AG09309 (cell line): ENCODE results near the gene RBMS1.
"Not testable (repeated sequence)": the region's sequence is repeated elsewhere in the genome, so short reads cannot be mapped to it uniquely, and the experiment has no call there.

Source experiments
- DNase-seq: peaks from one replicate; pipeline ENCODE4 v3.0.0-alpha.2; 2010; ENCODE audit warnings: low read depth
- H3K4me3 ChIP-seq: 2 replicates; pipeline ENCODE4 v1.5.1; 2011; ENCODE audit warnings: mild to moderate bottlenecking, low read depth, low read length, moderate library complexity; ENCODE audit not compliant: control insufficient read depth
- TF ChIP-seq, protein P1 (sequence below): IDR thresholded peaks from 2 replicates; pipeline ENCODE4 v1.5.1; 2011; ENCODE audit warnings: mild to moderate bottlenecking, low read depth, low read length, inconsistent platforms; ENCODE audit not compliant: insufficient read depth, control insufficient read depth; ENCODE audit errors: missing control alignments

The RBMS1 gene

DNA sequence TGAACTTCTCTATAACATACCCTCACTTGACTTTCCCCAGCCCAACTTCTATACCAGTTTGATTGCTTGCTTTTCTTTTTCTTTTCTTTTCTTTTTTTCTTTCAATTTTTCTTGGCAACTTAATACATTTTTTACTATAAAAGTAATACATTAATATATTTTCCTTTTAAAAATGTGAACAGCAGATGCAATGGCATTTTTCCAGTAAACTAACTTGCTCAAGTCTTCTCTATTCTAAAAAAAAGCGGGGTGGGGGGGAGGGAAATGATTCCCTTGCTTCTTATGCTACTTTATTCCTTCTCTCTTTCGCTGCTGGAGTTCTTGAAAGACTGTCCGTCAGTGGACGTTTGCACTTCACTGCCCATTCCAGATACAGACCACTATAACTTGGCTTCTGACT, 70.5 kb downstream of the RBMS1 start:
- H3K4me3 ChIP-seq = no peak overlapping the region
- TF ChIP-seq, protein P1, sequence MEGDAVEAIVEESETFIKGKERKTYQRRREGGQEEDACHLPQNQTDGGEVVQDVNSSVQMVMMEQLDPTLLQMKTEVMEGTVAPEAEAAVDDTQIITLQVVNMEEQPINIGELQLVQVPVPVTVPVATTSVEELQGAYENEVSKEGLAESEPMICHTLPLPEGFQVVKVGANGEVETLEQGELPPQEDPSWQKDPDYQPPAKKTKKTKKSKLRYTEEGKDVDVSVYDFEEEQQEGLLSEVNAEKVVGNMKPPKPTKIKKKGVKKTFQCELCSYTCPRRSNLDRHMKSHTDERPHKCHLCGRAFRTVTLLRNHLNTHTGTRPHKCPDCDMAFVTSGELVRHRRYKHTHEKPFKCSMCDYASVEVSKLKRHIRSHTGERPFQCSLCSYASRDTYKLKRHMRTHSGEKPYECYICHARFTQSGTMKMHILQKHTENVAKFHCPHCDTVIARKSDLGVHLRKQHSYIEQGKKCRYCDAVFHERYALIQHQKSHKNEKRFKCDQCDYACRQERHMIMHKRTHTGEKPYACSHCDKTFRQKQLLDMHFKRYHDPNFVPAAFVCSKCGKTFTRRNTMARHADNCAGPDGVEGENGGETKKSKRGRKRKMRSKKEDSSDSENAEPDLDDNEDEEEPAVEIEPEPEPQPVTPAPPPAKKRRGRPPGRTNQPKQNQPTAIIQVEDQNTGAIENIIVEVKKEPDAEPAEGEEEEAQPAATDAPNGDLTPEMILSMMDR = no peak
- no peak for DNase-seq

DNA sequence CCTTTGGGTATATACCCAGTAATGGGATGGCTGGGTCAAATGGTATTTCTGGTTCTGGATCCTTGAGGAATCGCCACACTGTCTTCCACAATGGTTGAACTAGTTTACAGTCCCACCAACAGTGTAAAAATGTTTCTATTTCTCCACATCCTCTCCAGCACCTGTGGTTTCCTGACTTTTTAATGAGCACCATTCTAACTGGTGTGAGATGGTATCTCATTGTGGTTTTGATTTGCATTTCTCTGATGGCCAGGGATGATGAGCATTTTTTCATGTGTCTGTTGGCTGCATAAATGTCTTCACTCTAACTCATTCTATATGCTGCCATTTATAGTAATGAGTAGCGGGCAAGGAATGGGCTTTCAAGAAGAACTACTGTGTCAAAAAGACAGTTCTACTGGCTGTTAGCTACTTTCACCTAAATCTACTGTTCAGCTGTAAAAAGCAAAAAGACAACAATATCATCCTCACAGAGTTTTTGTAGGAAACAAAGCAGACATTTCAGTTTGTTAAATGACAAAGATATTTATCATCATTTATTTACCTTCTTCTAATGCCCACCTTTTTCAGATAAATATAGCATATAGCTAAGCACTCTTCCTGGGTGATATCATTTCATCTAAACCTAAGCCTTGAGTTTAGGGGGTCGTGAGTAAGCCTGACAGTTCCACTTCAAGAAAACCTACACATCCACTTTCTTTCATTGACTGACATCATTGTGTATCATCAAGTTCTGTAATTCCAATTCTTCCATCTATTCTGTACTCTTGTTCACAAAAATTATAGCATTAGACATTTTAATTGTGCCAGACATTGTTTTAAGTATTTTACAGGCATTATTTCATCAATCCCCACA, 71.7 kb downstream of the RBMS1 start:
- H3K4me3 ChIP-seq, DNase-seq: not testable (repeated sequence)

DNA sequence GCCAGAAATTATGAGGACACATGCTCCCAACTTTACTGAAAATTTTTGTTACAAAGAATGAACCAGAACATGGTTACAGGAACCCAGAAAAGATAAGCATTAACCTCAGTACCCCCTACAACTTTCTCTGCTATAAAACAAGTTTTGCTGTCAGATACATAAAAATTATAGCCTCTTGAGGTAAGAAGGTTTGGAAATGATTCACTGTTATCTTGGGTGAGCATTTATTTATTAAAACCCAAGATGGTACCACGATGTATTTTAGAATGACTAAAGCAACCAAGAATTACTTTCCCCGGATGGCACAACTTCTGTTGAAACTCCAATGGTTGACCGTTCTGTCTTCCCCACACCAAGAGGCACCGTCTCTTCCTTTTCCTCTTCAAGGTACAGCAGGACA, 72.9 kb downstream of the RBMS1 start:
- TF ChIP-seq, protein P1 = no peak
- no peak for DNase-seq
- no peak overlapping the region for H3K4me3 ChIP-seq

DNA sequence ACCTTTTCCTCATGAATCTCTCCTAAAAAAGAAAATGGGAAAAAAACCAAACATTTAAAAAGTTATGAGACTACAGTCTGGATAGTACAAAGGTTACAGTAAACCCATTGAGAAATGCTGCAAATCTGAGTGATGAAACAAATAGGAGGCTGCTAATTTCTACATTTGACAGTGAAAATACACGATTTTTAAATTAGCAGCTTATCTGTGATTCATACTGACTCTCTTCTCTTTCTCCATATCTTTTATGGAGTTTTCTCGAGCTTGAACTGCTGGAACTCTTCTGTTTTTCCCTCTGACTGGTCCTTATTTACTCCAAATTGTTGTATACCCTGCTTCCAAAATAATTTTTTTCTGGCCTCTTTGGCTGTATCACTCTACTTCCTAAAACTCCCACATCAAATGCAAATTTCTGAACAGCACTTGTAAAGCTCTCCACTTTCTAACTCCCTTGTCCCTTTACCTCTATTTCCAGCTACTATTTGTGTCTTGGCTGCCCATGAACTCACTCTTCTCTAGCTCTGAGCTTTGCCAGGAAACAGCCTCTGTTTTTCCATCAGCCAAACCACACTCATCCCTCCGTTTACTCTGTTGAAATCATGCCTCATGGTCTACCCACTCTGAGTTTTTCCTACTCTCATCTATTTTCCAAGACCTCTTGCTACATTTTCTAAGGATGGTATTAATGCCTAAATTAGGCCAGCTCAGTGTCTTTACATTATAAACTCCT, 73.7 kb downstream of the RBMS1 start:
- H3K4me3 ChIP-seq = no peak overlapping the region
- TF ChIP-seq, protein P1 = no peak
- no peak for DNase-seq

DNA sequence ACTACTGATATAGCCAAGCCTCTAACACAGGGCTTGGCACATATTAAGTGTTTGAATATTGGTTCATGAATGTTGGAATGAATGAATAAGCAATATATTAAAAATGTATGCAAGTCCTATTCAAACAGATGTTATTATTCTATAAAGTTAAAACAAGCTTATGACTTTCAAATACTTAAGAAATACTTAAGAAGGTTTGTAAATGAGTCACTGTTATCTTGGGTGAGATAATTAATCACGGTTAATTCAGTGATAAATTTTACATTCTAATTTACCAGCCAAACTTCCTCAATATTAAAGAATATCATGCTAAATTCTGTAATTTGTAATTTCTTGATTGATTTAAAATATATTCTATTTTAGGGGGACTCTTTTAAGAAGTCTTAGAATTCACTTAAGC, 74.8 kb downstream of the RBMS1 start:
- TF ChIP-seq, protein P1 = no peak

DNA sequence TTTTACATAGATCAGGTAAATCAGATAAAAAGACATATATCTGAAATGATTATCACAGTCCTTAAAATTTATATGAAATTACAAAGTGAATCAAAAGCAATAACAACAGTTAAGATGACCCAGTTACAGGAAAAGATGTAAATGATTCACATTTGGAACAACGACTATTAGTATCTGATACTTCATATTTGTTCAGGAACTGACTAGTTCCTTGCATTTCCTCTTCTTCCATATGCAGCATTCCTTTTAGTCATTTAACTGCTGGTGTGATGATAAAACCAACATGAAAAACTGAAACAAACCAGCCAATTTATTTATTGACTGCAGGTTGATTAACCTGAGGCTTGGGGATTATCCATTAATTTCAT, 75.2 kb downstream of the RBMS1 start:
- H3K4me3 ChIP-seq = no peak overlapping the region
- DNase-seq = no peak
- TF ChIP-seq, protein P1 = no peak

More for the DNA sequence above, 74.8 kb downstream of the RBMS1 start:
- no peak overlapping the region for H3K4me3 ChIP-seq
- no peak for DNase-seq

DNA sequence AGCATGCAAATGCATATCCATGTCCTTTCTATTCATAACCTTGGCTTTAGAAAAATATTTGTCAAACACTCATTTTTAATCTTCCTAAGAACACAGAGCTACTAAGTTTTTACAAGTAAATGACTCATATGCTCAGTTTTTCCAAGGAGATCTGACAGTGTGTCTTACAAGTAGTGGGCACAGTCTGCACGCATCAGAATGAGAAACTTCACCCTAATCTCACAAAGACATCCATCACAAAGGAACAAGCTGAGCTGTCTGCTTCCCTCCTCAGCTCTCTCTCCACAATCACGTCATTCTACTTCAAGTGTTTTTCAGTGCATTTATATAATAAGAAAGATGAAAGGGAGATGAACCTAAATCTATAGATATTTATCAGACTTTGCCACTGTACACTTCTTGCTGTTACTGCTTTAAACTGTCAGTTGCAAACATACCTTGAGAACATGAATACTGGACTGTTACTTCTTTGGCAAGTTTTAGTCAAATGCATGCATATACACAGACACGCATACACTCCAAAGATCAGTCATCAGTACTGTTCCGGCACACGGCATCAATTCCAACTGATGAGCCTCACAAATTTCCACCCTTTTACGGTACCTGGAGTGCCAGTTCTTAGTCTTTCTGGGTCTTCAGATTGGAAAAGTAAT, 75.7 kb downstream of the RBMS1 start:
- H3K4me3 ChIP-seq = no peak overlapping the region
- TF ChIP-seq, protein P1 = no peak
- peak; percentile 96 for DNase-seq
